Activated T-cell treated with anti-CD3 and anti-CD28 coated beads, Interleukin-2, amount 50 U/mL, for 24 hours (primary cell): ENCODE data around the gene VLDLR.
"Not testable (repeated sequence)": the region's sequence is repeated elsewhere in the genome, so short reads cannot be mapped to it uniquely, and the experiment has no call there.

ENCODE experiments used
- DNase-seq: peaks from one replicate; pipeline ENCODE4 v3.0.0-alpha.2; 2020
- H3K27ac Mint-ChIP-seq: 2 replicates; pipeline ENCODE4 v1.8.0; 2020; ENCODE audit warnings: mild to moderate bottlenecking, mixed read lengths
- H3K27me3 Mint-ChIP-seq: 2 replicates; pipeline ENCODE4 v1.8.0; 2020; ENCODE audit warnings: mixed read lengths
- H3K36me3 Mint-ChIP-seq: 2 replicates; pipeline ENCODE4 v1.8.0; 2020; ENCODE audit warnings: low read depth, mixed read lengths
- H3K4me1 Mint-ChIP-seq: 2 replicates; pipeline ENCODE4 v1.8.0; 2020; ENCODE audit warnings: low read depth, mixed read lengths
- H3K4me3 Mint-ChIP-seq: 2 replicates; pipeline ENCODE4 v1.8.0; 2020; ENCODE audit warnings: mild to moderate bottlenecking, moderate library complexity, mixed read lengths
- H3K9me3 Mint-ChIP-seq: 2 replicates; pipeline ENCODE4 v1.8.0; 2020; ENCODE audit warnings: mixed read lengths

Gene VLDLR

GRCh38 chr9:2697492-2697891 lies 75.9 kb downstream of the VLDLR start:
- Mint-ChIP-seq H3K4me1 (no peaks in the 10 kb centered on the region), H3K9me3 (no peaks in the 10 kb centered on the region), H3K36me3 (peaks cover 5% of the 10 kb centered on the region), H3K27me3 (no peaks in the 10 kb centered on the region), H3K4me3 (no peak overlapping the region), H3K27ac (no peak overlapping the region)
- no peak for DNase-seq

- no peaks in the 10 kb centered on the region for H3K9me3 Mint-ChIP-seq
- no peak overlapping the region for H3K27ac Mint-ChIP-seq
- no peak overlapping the region for H3K4me3 Mint-ChIP-seq
- no peaks in the 10 kb centered on the region for H3K4me1 Mint-ChIP-seq
- H3K36me3 Mint-ChIP-seq = peaks cover 3% of the 10 kb centered on the region
- no peaks in the 10 kb centered on the region for H3K27me3 Mint-ChIP-seq
- no peak for DNase-seq
Measured at GRCh38 chr9:2700398-2700797, 78.8 kb downstream of the VLDLR start.

DNA sequence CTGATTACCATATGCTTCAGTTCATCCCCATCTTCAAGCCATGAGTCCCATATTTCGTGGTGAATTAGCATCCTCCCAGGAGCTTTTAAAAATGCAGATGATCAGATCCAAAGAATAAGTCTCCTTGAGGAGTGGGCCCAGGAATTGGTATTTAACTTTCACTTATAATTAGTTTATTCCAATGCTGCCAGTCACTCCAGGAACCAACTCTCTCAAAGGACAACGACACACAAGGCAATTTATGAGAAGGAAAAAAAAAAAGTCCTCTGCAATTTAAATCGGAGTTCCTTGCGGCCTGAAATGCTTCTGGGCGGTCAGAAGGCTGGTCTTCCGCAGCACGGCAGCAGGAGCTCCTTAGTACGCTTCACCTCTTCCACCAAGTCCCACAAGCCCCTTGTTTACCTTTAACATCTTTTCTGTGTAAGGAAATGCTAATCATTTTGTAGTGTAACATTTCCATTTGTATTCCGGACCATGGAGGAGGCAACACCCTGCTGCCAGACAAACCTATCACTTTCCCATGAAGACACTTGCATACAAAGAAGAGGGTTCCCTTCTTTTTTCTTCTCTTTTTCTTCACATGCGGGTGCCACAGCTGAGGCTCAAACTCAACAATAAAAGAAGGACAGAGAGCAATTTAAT lies 79.4 kb downstream of the VLDLR start:
- no peak for DNase-seq
- Mint-ChIP-seq H3K4me1 (no peaks in the 10 kb centered on the region), H3K9me3 (no peaks in the 10 kb centered on the region), H3K27me3 (no peaks in the 10 kb centered on the region), H3K36me3 (peaks cover 3% of the 10 kb centered on the region), H3K27ac (no peak overlapping the region), H3K4me3 (no peak overlapping the region)

DNA sequence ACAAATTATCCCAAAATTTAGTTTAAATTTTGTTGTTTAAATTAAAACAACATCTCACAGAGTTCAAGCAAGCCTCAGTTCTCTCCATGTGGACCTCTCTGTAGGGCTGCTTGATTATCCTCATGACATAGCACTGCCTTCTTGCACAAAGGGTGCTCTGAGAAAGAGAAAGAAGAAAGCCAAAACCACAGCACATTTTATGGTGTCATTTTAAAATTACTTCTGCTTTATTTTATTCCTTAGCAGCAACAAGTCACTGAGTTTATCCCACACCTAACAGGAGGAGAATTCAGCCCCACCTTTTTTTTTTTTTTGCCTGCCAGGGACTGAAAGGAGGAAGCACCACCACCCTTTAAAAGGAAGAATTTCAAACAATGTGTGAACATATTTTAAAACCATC lies 82.9 kb downstream of the VLDLR start:
- peaks cover 7% of the 10 kb centered on the region for H3K9me3 Mint-ChIP-seq
- no peak for DNase-seq

GRCh38 chr9:2707256-2707655 lies 85.7 kb downstream of the VLDLR start:
- not testable (repeated sequence) for H3K4me1 Mint-ChIP-seq, DNase-seq, H3K36me3 Mint-ChIP-seq, H3K9me3 Mint-ChIP-seq, H3K27ac Mint-ChIP-seq, H3K4me3 Mint-ChIP-seq, H3K27me3 Mint-ChIP-seq

More for the DNA sequence above, 82.9 kb downstream of the VLDLR start:
- Mint-ChIP-seq H3K4me3 (no peak overlapping the region), H3K27me3 (no peaks in the 10 kb centered on the region), H3K4me1 (no peaks in the 10 kb centered on the region), H3K27ac (no peak overlapping the region), H3K36me3 (peaks cover 10% of the 10 kb centered on the region)
